GM12875 (cell line): ENCODE measurements around the gene TM9SF4.
"Not testable (repeated sequence)": the region's sequence is repeated elsewhere in the genome, so short reads cannot be mapped to it uniquely, and the experiment has no call there.

Experiments
- H3K4me3 ChIP-seq: one replicate; pipeline ENCODE4 v1.5.1; 2011; ENCODE audit warnings: low read depth, low read length, control low read depth
- TF ChIP-seq, protein P1 (sequence below): IDR thresholded peaks from 2 replicates; pipeline ENCODE4 v1.5.1; 2011; ENCODE audit warnings: low read depth, mild to moderate bottlenecking, control low read depth, inconsistent platforms, low read length, moderate library complexity, borderline replicate concordance; ENCODE audit not compliant: insufficient read depth

Gene TM9SF4

DNA sequence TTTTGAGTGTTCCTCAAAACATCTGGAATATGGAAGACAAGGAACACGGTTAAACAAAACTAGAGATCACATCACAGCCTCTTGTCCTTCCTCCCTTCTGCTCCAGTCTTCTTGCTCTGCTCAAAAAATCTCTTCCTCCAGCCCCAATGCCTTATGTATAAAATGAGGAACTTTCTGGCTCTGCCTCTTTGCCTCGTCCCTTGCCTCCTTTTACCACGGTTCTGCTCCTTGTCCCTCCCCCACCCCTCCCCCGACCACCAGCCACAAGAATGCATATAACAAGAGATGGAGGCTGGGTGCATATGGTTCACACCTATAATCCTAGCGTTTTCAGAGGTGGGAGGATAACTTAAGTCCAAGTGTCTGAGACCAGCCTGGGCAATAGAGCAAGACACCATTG is 54.4 kb downstream of the TM9SF4 start:
- TF ChIP-seq, protein P1, sequence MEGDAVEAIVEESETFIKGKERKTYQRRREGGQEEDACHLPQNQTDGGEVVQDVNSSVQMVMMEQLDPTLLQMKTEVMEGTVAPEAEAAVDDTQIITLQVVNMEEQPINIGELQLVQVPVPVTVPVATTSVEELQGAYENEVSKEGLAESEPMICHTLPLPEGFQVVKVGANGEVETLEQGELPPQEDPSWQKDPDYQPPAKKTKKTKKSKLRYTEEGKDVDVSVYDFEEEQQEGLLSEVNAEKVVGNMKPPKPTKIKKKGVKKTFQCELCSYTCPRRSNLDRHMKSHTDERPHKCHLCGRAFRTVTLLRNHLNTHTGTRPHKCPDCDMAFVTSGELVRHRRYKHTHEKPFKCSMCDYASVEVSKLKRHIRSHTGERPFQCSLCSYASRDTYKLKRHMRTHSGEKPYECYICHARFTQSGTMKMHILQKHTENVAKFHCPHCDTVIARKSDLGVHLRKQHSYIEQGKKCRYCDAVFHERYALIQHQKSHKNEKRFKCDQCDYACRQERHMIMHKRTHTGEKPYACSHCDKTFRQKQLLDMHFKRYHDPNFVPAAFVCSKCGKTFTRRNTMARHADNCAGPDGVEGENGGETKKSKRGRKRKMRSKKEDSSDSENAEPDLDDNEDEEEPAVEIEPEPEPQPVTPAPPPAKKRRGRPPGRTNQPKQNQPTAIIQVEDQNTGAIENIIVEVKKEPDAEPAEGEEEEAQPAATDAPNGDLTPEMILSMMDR, result no peak
- H3K4me3 ChIP-seq, result no peak overlapping the region

DNA sequence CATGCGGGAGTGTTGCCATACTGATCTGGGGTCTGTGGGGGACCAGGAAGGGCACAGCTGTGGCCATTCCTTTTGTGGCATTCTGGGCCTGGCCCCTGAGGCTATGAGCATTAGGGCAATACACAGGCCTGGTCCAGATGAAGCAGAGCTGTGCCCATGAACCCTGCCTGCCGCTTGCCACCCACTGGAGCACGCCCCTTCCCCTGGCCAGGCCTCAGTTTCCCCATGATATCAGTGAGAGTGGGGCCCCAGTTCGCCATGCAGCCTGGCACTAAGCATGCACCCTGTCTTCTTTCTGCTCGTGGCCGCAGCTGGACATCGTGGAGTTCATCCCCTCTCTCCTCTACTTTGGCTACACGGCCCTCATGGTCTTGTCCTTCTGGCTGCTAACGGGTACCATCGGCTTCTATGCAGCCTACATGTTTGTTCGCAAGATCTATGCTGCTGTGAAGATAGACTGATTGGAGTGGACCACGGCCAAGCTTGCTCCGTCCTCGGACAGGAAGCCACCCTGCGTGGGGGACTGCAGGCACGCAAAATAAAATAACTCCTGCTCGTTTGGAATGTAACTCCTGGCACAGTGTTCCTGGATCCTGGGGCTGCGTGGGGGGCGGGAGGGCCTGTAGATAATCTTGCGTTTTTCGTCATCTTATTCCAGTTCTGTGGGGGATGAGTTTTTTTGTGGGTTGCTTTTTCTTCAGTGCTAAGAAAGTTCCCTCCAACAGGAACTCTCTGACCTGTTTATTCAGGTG is 55.6 kb downstream of the TM9SF4 start:
- TF ChIP-seq, protein P1, result no peak
- H3K4me3 ChIP-seq, result no peak overlapping the region

DNA sequence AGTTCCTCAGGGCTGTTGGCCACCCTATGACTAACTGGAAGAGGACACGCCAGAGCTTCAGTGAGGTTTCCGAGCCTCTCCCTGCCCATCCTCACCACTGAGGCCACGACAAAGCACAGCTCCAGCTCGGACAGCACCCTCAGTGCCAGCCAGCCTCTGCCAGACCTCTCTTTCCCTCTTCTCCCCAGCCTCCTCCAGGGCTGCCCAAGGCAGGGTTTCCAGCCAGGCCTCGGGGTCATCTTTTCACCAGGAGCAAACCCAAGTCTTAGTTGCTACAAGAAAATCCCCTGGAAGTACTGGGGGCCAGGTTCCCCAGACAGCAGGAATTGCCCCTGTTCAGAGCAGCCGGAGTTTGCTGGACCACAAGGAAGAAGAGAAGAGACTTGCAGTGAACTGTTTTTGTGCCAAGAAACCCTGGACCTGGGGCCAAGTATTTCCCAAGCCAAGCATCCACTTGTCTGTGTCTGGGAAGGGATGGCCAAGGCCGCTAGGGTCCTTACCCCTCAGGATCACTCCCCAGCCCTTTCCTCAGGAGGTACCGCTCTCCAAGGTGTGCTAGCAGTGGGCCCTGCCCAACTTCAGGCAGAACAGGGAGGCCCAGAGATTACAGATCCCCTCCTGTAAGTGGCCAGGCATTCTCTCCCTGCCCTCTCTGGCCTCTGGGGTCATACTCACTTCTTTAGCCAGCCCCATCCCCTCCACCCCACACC is 56.5 kb downstream of the TM9SF4 start:
- no peak overlapping the region for H3K4me3 ChIP-seq
- TF ChIP-seq, protein P1, result no peak

DNA sequence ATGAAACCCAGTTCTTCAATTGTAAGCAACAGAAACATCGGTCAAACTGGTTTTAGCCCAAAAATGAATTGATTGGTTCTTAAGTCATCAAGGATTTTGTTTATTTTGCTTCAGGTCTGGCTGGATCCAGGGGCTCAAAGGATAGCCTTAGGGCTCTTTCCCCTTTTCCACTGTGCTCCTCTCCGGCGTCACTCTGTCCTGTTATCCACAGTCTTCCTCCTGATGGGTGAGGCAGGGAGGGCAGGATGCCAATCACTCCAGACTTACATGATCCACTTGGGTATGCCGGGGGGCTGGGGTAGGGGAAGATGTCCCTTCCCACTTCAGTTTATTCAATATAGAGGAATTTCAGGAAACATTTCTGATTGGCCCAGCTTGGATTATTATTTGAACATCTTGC is 58.0 kb downstream of the TM9SF4 start:
- TF ChIP-seq, protein P1, result no peak
- no peak overlapping the region for H3K4me3 ChIP-seq

DNA sequence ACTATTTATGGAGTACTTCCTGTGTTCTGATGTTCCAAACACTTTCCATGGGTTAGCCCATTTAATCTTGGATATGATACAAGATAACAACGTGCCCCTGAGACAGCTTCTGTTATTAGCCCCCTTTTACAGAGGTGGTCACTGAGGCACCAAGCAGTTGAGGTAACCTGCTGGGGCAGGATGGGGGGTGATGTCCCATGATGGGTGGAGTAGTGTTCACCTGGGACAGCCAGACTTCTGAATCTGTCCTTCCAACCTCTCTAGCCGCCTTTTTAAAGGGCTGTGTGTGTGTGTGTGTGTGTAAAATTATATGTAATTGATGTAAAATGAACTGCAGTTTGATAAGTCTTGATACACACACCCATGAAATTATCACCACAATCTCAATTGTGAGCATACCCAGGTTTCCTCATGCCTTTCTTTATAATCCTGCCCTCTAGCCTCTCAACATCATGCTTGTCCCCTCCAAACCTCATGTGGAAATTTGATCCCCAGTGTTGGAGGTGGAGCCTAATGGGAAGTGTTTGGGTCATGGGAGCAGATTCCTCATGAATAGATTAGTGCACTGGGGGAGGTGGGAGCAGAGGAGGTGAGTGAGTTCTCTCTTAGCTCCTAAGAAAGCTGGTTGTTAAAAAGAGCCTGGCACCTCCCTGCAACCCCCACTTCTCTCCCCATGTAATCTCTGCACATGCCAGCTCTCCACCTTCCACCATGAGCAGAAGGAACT is 58.8 kb downstream of the TM9SF4 start:
- no peak overlapping the region for H3K4me3 ChIP-seq
- TF ChIP-seq, protein P1, result no peak

DNA sequence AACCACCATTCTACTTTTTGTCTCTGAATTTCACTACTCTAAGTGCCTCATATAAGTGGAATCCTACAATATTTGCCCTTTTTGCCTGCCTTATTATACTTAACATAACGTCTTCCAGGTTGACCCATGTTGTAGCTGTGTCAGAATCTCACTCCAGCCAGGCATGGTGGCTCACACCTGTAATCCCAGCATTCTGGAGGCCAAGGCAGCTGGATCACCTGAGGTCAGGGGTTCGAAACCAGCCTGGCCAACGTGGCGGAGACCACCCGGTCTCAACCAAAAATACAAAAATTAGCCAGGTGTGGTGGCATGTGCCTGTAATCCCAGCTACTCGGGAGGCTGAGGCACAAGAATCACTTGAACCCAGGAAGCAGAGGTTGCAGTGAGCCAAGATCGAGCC is 68.2 kb downstream of the TM9SF4 start:
- H3K4me3 ChIP-seq, result not testable (repeated sequence)

DNA sequence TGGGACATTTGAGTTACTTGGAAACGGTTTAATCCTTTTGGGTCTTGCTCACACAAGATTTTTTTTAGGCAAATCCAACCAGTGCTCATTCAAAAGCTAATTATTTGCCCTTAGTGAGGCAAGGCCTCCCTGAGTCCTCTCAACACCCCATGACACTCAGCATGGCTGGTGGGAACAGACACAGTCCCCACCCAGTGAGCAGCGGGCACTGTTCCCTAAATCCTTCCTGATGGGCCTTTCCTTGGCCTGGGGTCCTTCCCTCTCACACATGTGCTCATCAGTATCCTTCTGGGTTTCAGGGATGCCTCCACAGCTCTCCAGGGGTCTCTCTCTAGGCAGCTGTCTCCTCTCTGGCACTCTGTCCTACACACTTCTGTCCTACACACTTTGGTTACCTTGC is 70.0 kb downstream of the TM9SF4 start:
- TF ChIP-seq, protein P1, result no peak
- H3K4me3 ChIP-seq, result no peak overlapping the region
